Muscle of arm (tissue), 14 donors: ENCODE results near the gene DIAPH3. TPM values are rescaled to one million over a fixed set of nuclear protein-coding genes. Genes with fewer than 3 reads are reported as not detected.
"Not testable (repeated sequence)": the region's sequence is repeated elsewhere in the genome, so short reads cannot be mapped to it uniquely, and the experiment has no call there.

Experiments used
- DNase-seq: peaks from one replicate; pipeline ENCODE4 v3.0.0-alpha.2; 2013
- long read RNA-seq, 11 donors: transcript quantifications; one replicate each; lab custom pipeline, GENCODE V29; 2026
- polyA plus RNA-seq, 12 donors: library from polyadenylated mRNA; unstranded; fragments of 120-200 nt; gene quantifications; one replicate each; pipeline ENCODE4 v1.2.1, GENCODE V29; 2013; ENCODE audit not compliant: insufficient read length in 12 of 12

DIAPH3 gene, protein sequence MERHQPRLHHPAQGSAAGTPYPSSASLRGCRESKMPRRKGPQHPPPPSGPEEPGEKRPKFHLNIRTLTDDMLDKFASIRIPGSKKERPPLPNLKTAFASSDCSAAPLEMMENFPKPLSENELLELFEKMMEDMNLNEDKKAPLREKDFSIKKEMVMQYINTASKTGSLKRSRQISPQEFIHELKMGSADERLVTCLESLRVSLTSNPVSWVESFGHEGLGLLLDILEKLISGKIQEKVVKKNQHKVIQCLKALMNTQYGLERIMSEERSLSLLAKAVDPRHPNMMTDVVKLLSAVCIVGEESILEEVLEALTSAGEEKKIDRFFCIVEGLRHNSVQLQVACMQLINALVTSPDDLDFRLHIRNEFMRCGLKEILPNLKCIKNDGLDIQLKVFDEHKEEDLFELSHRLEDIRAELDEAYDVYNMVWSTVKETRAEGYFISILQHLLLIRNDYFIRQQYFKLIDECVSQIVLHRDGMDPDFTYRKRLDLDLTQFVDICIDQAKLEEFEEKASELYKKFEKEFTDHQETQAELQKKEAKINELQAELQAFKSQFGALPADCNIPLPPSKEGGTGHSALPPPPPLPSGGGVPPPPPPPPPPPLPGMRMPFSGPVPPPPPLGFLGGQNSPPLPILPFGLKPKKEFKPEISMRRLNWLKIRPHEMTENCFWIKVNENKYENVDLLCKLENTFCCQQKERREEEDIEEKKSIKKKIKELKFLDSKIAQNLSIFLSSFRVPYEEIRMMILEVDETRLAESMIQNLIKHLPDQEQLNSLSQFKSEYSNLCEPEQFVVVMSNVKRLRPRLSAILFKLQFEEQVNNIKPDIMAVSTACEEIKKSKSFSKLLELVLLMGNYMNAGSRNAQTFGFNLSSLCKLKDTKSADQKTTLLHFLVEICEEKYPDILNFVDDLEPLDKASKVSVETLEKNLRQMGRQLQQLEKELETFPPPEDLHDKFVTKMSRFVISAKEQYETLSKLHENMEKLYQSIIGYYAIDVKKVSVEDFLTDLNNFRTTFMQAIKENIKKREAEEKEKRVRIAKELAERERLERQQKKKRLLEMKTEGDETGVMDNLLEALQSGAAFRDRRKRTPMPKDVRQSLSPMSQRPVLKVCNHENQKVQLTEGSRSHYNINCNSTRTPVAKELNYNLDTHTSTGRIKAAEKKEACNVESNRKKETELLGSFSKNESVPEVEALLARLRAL
- 10 to 100 TPM in 4 of 12 donors, 1 to 10 TPM in 7, not detected in 1; 5.3 to 13.2 (median 8.8) TPM for polyA plus RNA-seq
- long read RNA-seq, donor 1, partial matches to known transcripts, result 0 of 1 reads
- long read RNA-seq, donor 1, other reads (novel, unspliced or antisense), result 0 of 1 reads
- long read RNA-seq, donor 2, result 0 reads
- long read RNA-seq, donor 3, result 0 reads
- long read RNA-seq, donor 4, result 0 reads
- long read RNA-seq, donor 5, result 0 reads
- long read RNA-seq, donor 6, result 0 reads
- long read RNA-seq, donor 7, result 0 reads
- long read RNA-seq, donor 8, result 0 reads
- long read RNA-seq, donor 9, full-length matches to known transcripts, result 1 of 1 reads
- long read RNA-seq, donor 9, partial matches to known transcripts, result 0 of 1 reads
- long read RNA-seq, donor 9, other reads (novel, unspliced or antisense), result 0 of 1 reads
- long read RNA-seq, donor 10, result 0 reads
- long read RNA-seq, donor 11, result 0 reads

DNA sequence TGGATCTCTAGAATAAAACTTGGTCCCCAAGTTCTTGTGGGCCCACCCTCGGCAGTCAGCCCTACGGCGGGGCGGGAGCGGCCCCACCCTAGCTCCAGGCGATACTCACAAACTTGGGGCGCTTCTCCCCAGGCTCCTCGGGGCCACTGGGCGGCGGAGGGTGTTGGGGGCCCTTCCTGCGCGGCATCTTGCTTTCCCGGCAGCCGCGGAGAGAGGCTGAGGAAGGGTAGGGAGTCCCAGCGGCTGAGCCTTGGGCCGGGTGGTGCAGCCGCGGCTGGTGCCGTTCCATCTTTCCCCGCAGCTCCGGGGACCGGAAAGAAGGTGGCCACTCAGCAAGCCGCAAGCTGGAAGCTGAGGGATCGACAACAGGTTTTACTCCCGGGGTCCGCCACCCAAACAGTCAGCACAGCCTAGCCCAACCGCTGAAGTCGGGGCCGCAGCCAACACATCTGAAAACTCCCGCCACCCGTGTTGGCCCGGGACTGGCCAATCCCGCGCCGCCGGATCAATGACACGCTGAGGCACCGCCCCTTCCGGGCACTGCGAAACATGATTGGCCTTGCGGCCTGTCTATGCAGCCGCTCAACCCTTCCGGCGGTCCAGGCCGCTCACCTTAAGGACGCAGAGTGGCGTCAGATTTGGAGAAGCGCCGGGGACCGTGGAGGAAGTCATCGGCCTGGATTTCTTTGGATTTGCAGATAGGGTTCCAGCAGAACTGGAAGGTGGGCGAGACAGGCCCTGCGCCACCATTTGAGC, at the start of gene DIAPH3:
DIAPH3 (minus strand) TSS at position 451 of the 756 bp plus-strand sequence; CDS start at position 289, 162 bp downstream.
- DNase-seq, result peak; percentile 98

- DNase-seq, result no peak
Measured at GRCh38 chr13:60213236-60213744, 49.6 kb upstream of the DIAPH3 start.

GRCh38 chr13:60211548-60211947, 47.8 kb upstream of the DIAPH3 start:
- no peak for DNase-seq

GRCh38 chr13:60210510-60211330, 47.0 kb upstream of the DIAPH3 start:
- DNase-seq, result peak; percentile 67

GRCh38 chr13:60205499-60205898, 41.8 kb upstream of the DIAPH3 start:
- DNase-seq, result not testable (repeated sequence)

DNA sequence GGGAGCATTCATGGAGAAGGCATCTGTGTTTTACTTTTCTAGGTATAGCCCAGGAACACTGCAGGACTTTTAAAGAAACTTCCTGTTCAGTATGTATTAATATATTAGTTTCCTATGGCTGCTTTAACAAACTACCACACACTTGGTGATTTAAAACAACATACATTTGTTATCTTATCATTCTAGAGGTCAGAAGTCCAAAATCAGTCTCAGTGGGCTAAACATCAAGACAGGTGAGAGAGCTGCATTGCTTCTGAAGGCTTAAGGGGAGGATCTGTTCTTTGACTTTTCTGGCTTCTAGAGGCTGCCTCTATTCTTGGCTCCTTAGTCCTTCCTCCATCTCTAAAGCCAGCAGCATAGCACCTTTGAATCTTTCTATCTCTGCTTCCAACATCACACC, 37.6 kb upstream of the DIAPH3 start:
- no peak for DNase-seq

- DNase-seq, result not testable (repeated sequence)
Measured at GRCh38 chr13:60195893-60196292, 32.2 kb upstream of the DIAPH3 start.

DNA sequence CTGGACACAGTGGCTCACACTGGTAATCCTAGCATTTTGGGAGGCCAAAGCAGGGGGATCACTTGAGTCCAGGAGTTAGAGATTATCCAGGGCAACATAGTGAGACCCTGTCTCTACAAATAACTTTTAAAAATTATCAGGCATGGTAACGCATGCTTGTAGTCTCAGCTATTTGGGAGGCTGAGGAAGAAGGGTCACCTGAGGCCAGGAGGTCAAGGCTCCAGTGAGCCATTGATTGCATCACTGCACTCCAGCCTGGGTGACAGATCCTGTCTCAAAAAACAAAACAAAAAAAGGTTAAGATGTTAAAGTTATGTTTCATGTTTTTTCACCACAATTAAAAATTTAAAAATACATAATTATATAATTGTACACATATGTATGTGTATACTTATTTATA, 19.2 kb upstream of the DIAPH3 start:
- DNase-seq, result no peak

DNA sequence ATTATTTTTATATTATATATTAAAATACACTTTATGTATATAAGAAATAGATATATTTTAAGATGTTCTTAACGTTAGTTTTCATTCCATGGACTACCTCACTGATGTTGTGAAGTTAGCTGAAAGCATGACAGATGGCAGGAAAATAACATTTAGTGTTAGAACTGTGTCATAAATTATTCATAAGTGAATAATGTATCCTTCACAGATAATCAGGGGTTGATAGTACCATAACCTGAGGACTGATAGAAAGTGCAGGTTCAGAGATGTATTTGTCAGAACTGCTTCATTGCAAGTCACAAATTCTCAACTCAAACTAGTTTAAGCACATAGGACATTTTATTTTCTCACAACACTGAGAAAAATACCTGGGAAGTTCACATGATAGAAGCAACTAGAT, 14.6 kb upstream of the DIAPH3 start:
- DNase-seq, result no peak

GRCh38 chr13:60175571-60175970, 11.8 kb upstream of the DIAPH3 start:
- DNase-seq, result no peak

DNA sequence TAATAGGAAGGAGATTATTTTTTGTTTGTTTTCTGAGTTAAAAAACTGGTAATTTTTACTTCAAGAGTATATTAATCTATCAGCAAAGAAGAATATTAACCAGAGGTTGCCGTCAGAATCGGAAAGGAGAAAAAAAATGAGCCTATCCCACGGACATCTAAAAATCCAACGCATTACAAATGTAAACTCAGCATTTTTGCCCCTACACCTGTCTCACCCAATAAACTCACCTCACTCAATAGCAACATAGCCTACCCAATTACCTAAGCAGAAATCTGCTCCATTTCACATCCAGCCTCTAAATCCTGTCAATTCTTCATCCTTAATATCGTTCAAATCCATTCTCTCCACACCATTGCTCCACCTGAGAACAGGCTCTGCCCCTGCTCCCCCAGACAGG, 10.4 kb upstream of the DIAPH3 start:
- DNase-seq, result no peak

DNA sequence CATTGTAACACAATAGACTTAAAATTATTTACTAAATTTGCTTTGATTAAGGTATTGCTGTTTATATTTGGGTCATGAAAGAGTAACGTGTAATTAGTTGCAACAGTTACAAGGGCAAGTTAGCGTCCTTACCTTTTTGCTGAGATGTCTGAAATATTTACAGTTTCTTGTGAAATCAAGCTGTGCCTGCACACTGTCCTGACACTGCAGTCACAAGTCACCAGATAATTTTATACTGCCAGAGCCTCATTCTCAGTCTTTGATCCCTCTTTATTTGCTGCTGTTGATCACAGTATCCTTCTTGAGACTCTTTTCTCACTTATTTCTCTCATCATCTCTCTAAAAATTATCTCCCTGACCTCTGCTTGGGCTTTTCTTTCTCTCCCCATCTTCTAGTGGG, 8.4 kb upstream of the DIAPH3 start:
- no peak for DNase-seq

GRCh38 chr13:60170414-60170813, 6.7 kb upstream of the DIAPH3 start:
- DNase-seq, result no peak

GRCh38 chr13:60169239-60170031, 5.7 kb upstream of the DIAPH3 start:
- DNase-seq, result no peak

DNA sequence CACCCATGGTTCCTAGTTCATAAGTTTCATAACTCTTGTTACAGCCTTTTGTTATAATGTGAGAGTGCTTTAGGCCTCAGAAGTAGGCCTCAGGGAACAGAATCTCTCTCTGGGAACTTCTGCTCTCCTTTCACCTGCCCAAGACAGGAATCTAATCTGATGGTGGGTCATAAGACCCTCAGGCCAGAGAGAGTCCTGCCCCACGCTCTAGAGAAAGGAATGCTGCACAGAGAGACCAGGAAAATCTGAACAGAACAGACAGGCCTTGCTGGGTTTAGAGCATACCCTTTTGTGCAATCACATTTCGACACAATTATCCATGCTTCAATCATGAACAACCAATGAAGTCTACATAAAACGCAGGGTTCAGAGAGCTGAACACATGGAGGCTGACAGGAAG, 3.4 kb upstream of the DIAPH3 start:
- DNase-seq, result no peak

GRCh38 chr13:60165391-60166099, 1.8 kb upstream of the DIAPH3 start:
- DNase-seq, result no peak

DNA sequence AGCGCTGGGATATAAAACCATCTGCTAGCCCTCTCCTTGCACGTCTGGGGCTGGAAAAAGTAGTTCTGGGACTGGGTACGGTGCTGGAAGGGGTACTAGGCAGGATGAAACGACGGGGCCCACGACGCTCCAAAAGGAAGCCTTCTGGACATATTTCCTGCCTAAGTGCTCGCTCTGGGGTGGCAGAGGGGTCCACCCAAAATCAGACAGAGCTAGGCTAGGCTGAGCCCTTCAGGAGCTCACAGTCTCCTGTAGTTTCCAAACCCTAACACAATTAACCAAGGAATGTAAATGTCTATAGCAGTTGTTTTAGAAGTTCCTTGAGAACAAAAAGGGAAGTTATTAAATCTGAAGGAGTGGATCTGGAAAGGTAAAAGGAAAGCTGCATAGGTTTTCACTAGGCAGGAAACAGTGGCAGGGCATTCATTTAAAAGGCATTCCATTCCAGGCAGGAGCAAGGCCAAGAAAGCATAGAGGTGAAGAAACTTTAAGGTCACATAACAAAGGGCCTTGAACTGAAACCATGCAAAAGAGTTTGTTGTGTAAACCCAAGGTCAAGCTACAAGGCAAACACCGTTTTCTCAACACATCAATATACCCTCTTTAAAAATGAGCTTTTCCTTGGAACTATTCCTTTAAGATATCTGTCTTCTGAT, 634 bp upstream of the DIAPH3 start:
- DNase-seq, result peak; percentile 16
